Epithelial cell of proximal tubule (primary cell): Measurements from ENCODE around the gene RAB11FIP2. TPM values are rescaled to one million over a fixed set of nuclear protein-coding genes. Genes with fewer than 3 reads are reported as not detected.

ENCODE experiments used
- DNase-seq: peaks from one replicate; pipeline ENCODE4 v3.0.0-alpha.2; 2011; ENCODE audit warnings: low read depth
- H3K4me3 ChIP-seq: 2 replicates; pipeline ENCODE4 v1.5.1; 2011; ENCODE audit warnings: low read depth, mild to moderate bottlenecking, low read length
- CTCF ChIP-seq: conservative IDR thresholded peaks from 2 replicates; pipeline ENCODE4 v1.5.1; 2012; ENCODE audit warnings: low read depth, mild to moderate bottlenecking, low read length
- total RNA-seq: library from RNA; depleted of rRNA; stranded (reverse); fragments of >200 nt; gene quantifications from 2 replicates; pipeline ENCODE4 v1.2.3, GENCODE V29; 2015

RAB11FIP2 gene
- total RNA-seq, 1 donor from 2014 or later: 6.1 TPM

DNA sequence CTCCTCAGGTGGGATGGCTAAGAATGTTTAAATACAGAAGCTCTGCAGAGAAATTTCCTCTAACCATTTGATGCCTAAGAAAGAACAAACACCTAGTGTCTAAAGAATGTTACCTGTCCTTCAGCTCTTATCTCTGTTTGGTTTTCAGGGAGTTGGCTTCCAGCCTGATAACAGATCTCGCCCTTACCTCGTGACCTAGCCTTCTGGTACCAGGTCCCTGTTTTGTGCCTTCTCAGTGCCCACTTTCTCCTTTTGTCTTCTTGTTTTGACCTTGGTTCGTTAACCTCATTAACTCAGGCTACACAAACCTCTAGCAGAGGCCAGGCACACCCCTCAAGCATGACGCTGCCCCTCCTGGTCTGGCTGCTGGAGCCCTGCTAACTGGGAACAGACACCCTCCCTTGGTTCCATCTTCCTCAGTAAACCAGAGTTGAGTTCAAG lies 16.1 kb upstream of the RAB11FIP2 start:
- no peak overlapping the region for H3K4me3 ChIP-seq
- no peak for DNase-seq
- TF ChIP-seq CTCF: no peak

DNA sequence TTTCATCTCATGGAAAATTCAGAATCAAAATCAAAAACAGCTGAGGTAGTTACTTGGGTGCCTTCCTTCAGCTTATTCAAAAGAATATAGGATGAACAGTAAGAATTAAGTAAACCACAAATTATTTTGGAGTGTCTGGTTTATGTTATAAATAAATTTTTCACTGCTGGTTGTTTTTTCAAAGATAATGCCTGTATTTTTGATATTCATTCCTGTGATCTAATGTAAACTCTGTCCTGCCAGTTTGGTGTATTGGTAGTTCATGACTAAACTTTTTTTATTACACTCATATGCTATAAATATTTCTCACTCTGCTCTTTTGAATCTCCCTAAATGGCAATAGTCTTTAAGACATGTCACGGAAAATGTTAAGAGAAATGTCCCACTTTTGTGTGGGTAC lies 11.6 kb upstream of the RAB11FIP2 start:
- TF ChIP-seq CTCF: no peak

DNA sequence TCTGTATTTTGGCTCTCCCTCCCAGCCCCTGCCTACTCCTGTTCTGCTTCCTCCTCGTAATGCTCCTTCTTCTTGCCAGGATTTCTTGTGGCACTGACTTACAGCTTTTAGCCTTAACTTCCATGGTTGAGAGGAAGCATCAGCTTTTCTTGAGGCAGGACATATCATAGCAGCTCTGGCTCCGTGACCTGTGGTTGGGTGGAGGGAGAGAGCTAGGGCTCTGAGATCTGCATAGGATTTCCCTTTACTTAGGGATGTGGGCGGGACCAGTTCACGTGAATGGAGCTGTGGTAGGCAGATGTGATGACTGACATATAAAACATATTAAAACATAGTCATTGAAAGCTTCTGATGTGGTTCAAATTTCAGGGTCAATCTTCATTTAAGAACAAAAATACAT lies 10.6 kb upstream of the RAB11FIP2 start:
- no peak for TF ChIP-seq CTCF
- H3K4me3 ChIP-seq: no peak overlapping the region
- DNase-seq: no peak

More for the DNA sequence above, 11.6 kb upstream of the RAB11FIP2 start:
- DNase-seq: no peak
- no peak overlapping the region for H3K4me3 ChIP-seq

GRCh38 chr10:118054383-118054782 lies 7.6 kb upstream of the RAB11FIP2 start:
- no peak for DNase-seq
- H3K4me3 ChIP-seq: no peak overlapping the region

DNA sequence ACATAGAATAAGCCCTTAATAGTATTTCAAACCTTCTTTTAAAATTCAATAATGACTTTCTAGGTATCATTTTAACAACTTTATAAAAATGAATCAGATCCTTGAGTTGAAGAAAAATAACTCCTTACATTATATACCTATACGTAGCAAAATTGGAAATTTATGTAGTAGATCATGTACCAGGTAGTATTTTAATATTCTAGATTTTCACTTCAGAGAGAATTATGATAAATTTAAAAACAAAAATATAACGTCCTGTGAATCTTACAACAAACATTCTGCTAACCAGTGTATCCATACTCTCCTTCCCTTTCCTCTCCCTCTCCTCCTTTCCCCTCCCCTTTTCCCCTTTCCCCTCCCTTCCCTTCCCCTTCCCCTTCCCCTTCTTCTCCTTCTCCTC lies 6.1 kb upstream of the RAB11FIP2 start:
- no peak for DNase-seq
- H3K4me3 ChIP-seq: no peak overlapping the region
- no peak for TF ChIP-seq CTCF

More at GRCh38 chr10:118054383-118054782, 7.6 kb upstream of the RAB11FIP2 start:
- TF ChIP-seq CTCF: no peak

GRCh38 chr10:118047880-118048279 lies 1.1 kb upstream of the RAB11FIP2 start:
- DNase-seq: no peak
- no peak for TF ChIP-seq CTCF
- H3K4me3 ChIP-seq: no peak overlapping the region

GRCh38 chr10:118047157-118047719 lies 497 bp upstream of the RAB11FIP2 start:
- DNase-seq: no peak
- H3K4me3 ChIP-seq: peak overlapping the region; percentile 70
- TF ChIP-seq CTCF: no peak
